Astrocyte (in vitro differentiated cells and primary cell): ENCODE measurements around the gene SEC63. TPM values are rescaled to one million over a fixed set of nuclear protein-coding genes. Genes with fewer than 3 reads are reported as not detected.
"Not testable (repeated sequence)": the region's sequence is repeated elsewhere in the genome, so short reads cannot be mapped to it uniquely, and the experiment has no call there.

Source experiments
- DNase-seq: peaks from one replicate; pipeline ENCODE4 v3.0.0-alpha.2; 2010; ENCODE audit warnings: low read depth
- FAIRE-seq: peaks from 2 replicates; lab custom pipeline; 2011; peaks lifted over from hg19 to GRCh38; lab: Jason Lieb, UNC
- H2AFZ ChIP-seq: 2 replicates; pipeline ENCODE4 v1.6.0; 2012; ENCODE audit warnings: low read depth, low read length, inconsistent platforms
- H3K27ac ChIP-seq: 2 replicates; pipeline ENCODE4 v1.5.1; 2011; ENCODE audit warnings: low read depth, low read length, inconsistent platforms
- H3K27me3 ChIP-seq: 2 replicates; pipeline ENCODE4 v1.6.0; 2011; ENCODE audit warnings: low read length, inconsistent platforms; ENCODE audit not compliant: insufficient read depth
- H3K36me3 ChIP-seq: 2 replicates; pipeline ENCODE4 v1.5.1; 2011; ENCODE audit warnings: low read length, inconsistent platforms; ENCODE audit not compliant: insufficient read depth
- H3K4me1 ChIP-seq: 2 replicates; pipeline ENCODE4 v1.5.1; 2011; ENCODE audit warnings: low read length, inconsistent platforms; ENCODE audit not compliant: insufficient read depth
- H3K4me2 ChIP-seq: 2 replicates; pipeline ENCODE4 v1.6.0; 2012; ENCODE audit warnings: low read length, inconsistent platforms
- H3K4me3 ChIP-seq: 2 replicates; pipeline ENCODE4 v1.5.1; 2011; ENCODE audit warnings: low read depth, mild to moderate bottlenecking, low read length, inconsistent platforms; ENCODE audit not compliant: insufficient read depth
- H3K79me2 ChIP-seq: 2 replicates; pipeline ENCODE4 v1.6.0; 2012; ENCODE audit warnings: mild to moderate bottlenecking, low read length, inconsistent platforms; ENCODE audit not compliant: insufficient read depth
- H3K9ac ChIP-seq: 2 replicates; pipeline ENCODE4 v1.6.0; 2012; ENCODE audit warnings: mild to moderate bottlenecking, low read length, inconsistent platforms
- H3K9me3 ChIP-seq: 2 replicates; pipeline ENCODE4 v1.5.1; 2012; ENCODE audit warnings: low read depth, mild to moderate bottlenecking, low read length, inconsistent platforms; ENCODE audit not compliant: insufficient read depth
- H4K20me1 ChIP-seq: 2 replicates; pipeline ENCODE4 v1.6.0; 2012; ENCODE audit warnings: low read length, inconsistent platforms; ENCODE audit not compliant: insufficient read depth
- H3K27ac Mint-ChIP-seq: one replicate; pipeline ENCODE4 v1.8.0; 2021; ENCODE audit warnings: mild to moderate bottlenecking, mixed read lengths; ENCODE audit not compliant: unreplicated experiment
- H3K27me3 Mint-ChIP-seq: one replicate; pipeline ENCODE4 v1.8.0; 2021; ENCODE audit warnings: low read depth, mixed read lengths; ENCODE audit not compliant: unreplicated experiment
- H3K36me3 Mint-ChIP-seq: one replicate; pipeline ENCODE4 v1.8.0; 2021; ENCODE audit warnings: low read depth, mixed read lengths; ENCODE audit not compliant: unreplicated experiment
- H3K4me1 Mint-ChIP-seq: one replicate; pipeline ENCODE4 v1.8.0; 2021; ENCODE audit warnings: low read depth, mixed read lengths; ENCODE audit not compliant: unreplicated experiment
- H3K4me3 Mint-ChIP-seq: one replicate; pipeline ENCODE4 v1.8.0; 2021; ENCODE audit warnings: mild to moderate bottlenecking, moderate library complexity, mixed read lengths; ENCODE audit not compliant: unreplicated experiment
- H3K9me3 Mint-ChIP-seq: one replicate; pipeline ENCODE4 v1.8.0; 2021; ENCODE audit warnings: mild to moderate bottlenecking, mixed read lengths; ENCODE audit not compliant: unreplicated experiment
- CTCF ChIP-seq: IDR thresholded peaks from 2 replicates; pipeline ENCODE4 v1.5.1; 2011; ENCODE audit warnings: low read depth, mild to moderate bottlenecking, inconsistent platforms, low read length, moderate library complexity; ENCODE audit not compliant: insufficient read depth
- EZH2 ChIP-seq: IDR thresholded peaks from 2 replicates; pipeline ENCODE4 v1.6.1; 2012; ENCODE audit warnings: mild to moderate bottlenecking, low read length, inconsistent platforms; ENCODE audit not compliant: insufficient read depth
- total RNA-seq: library from RNA; stranded (reverse); gene quantifications from 2 replicates; pipeline ENCODE4 v1.2.1, GENCODE V29; 2021

Gene SEC63
- total RNA-seq, 1 donor from 2014 or later: 161 TPM

DNA sequence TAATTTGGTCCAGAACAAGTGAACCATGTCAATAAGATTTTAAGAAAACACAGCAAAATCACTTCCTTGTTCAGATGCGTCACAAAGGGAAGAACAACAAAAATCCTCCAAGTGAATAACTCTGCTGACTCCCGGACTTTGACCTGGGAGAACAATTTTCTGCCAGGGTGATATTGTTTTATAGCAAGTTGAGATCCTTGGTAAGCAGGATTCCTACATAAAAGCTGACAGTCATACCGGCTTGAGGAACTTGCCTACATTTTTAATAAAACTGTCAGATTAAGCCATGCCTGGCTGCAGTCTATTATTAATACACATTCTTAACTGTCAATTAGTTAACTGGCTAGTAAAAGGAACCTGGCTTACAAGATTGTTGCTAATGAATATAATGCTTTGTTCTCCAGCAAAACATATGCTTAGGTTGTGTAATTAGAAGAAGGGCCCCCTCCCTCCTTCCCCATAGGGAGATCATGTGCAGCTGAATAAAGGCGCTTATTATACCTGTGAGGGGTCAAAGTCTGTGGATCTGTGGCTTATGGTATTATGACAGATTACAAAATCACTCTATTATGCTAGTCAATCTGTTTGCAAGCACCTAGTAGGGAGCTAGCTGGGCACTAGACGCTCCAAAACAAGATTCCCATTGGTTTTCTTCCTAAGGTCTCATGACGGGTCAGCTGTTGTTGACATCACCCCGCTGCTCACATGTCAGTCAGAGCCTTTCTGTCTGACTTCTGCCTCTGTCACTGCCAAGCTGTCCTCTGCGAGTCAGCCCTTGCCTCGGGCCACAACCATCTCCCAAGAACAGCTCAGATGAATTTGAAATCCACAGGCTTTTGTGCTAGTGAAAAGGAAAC, 44.6 kb upstream of the SEC63 start:
- TF ChIP-seq EZH2 (no peak), CTCF (no peak)
- Histone ChIP-seq H3K79me2 (no peaks in the 10 kb centered on the region), H3K9me3 (no peaks in the 10 kb centered on the region), H3K4me2 (no peak overlapping the region), H3K9ac (no peak overlapping the region), H2AFZ (peak overlapping the region; percentile 54), H3K36me3 (no peaks in the 10 kb centered on the region), H4K20me1 (no peaks in the 10 kb centered on the region), H3K27me3 (no peaks in the 10 kb centered on the region), H3K4me3 (no peak overlapping the region), H3K4me1 (no peaks in the 10 kb centered on the region), H3K27ac (no peak overlapping the region)
- Mint-ChIP-seq H3K27me3 (peaks cover 2% of the 10 kb centered on the region), H3K4me1 (peaks cover 1% of the 10 kb centered on the region), H3K9me3 (no peaks in the 10 kb centered on the region), H3K27ac (peak overlapping the region; percentile 28), H3K36me3 (no peaks in the 10 kb centered on the region), H3K4me3 (no peak overlapping the region)
- FAIRE-seq (no peak), DNase-seq (no peak)

GRCh38 chr6:108001696-108002231, 43.8 kb upstream of the SEC63 start:
- no peaks in the 10 kb centered on the region for H3K4me1 ChIP-seq
- H3K36me3 ChIP-seq: no peaks in the 10 kb centered on the region
- H3K27me3 ChIP-seq: no peaks in the 10 kb centered on the region
- no peaks in the 10 kb centered on the region for H4K20me1 ChIP-seq
- H3K4me3 ChIP-seq: no peak overlapping the region
- Mint-ChIP-seq H3K27me3 (peaks cover 2% of the 10 kb centered on the region), H3K36me3 (no peaks in the 10 kb centered on the region), H3K27ac (no peak overlapping the region), H3K4me1 (peaks cover 1% of the 10 kb centered on the region), H3K4me3 (no peak overlapping the region), H3K9me3 (no peaks in the 10 kb centered on the region)
- FAIRE-seq (no peak), DNase-seq (no peak)
- no peaks in the 10 kb centered on the region for H3K9me3 ChIP-seq
- TF ChIP-seq CTCF (no peak), EZH2 (no peak)
- H2AFZ ChIP-seq: no peak overlapping the region
- no peak overlapping the region for H3K9ac ChIP-seq
- H3K79me2 ChIP-seq: no peaks in the 10 kb centered on the region
- H3K27ac ChIP-seq: no peak overlapping the region
- H3K4me2 ChIP-seq: no peak overlapping the region

GRCh38 chr6:108000259-108000658, 42.3 kb upstream of the SEC63 start:
- H3K9ac ChIP-seq, H3K27me3 Mint-ChIP-seq, FAIRE-seq, H3K36me3 Mint-ChIP-seq, H2AFZ ChIP-seq, H3K36me3 ChIP-seq, H3K27ac ChIP-seq, H3K27me3 ChIP-seq, H3K4me1 Mint-ChIP-seq, H3K79me2 ChIP-seq, DNase-seq, H4K20me1 ChIP-seq, H3K4me3 ChIP-seq, H3K4me2 ChIP-seq, H3K9me3 Mint-ChIP-seq, H3K4me1 ChIP-seq, H3K4me3 Mint-ChIP-seq, H3K27ac Mint-ChIP-seq, H3K9me3 ChIP-seq: not testable (repeated sequence)
